Measurements from ENCODE around the gene TJP1. TPM values are rescaled to one million over a fixed set of nuclear protein-coding genes. Genes with fewer than 3 reads are reported as not detected.

TJP1 gene
- polyA plus RNA-seq, 1 experiment = 99.6 TPM

GRCh38 chr15:29656636-29657475 is 165.4 kb downstream of the TJP1 start:
- ChIA-PET POLR2A (no interaction called here), CTCF (interaction anchor here (1.1 kb wide), 1 partner anchor 386 kb away, joined by 4 read pairs; no protein-coding TSS in a partner anchor)
- Histone ChIP-seq H3K4me3 (ENCODE audit: low read depth, low read length) (no peak overlapping the region), H3K9me3 (ENCODE audit: control insufficient read depth, insufficient read depth, low read length) (peaks cover 13% of the 10 kb centered on the region), H3K27ac (ENCODE audit: low read depth, low read length) (no peak overlapping the region), H3K27me3 (ENCODE audit: control insufficient read depth, insufficient read depth, low read length) (peaks cover 3% of the 10 kb centered on the region)
- TF ChIP-seq CTCF (IDR thresholded peaks at IDR 0.05; ENCODE audit: low read depth, low read length) = no peak
- DNase-seq (ENCODE audit: low read depth, low spot score) = no peak

GRCh38 chr15:29652595-29652994 is 169.7 kb downstream of the TJP1 start:
- no peak for TF ChIP-seq CTCF (IDR thresholded peaks at IDR 0.05; ENCODE audit: low read depth, low read length)
- Histone ChIP-seq H3K27me3 (ENCODE audit: control insufficient read depth, insufficient read depth, low read length) (peaks cover 3% of the 10 kb centered on the region), H3K4me3 (ENCODE audit: low read depth, low read length) (no peak overlapping the region), H3K27ac (ENCODE audit: low read depth, low read length) (no peak overlapping the region), H3K9me3 (ENCODE audit: control insufficient read depth, insufficient read depth, low read length) (peaks cover 20% of the 10 kb centered on the region)
- ChIA-PET CTCF (no interaction called here), POLR2A (no interaction called here)
- DNase-seq (ENCODE audit: low read depth, low spot score) = no peak

GRCh38 chr15:29651476-29652233 is 170.6 kb downstream of the TJP1 start:
- peaks cover 15% of the 10 kb centered on the region for H3K9me3 ChIP-seq (ENCODE audit: control insufficient read depth, insufficient read depth, low read length)
- H3K4me3 ChIP-seq (ENCODE audit: low read depth, low read length) = no peak overlapping the region
- CTCF ChIA-PET = no interaction called here
- no peak for TF ChIP-seq CTCF (IDR thresholded peaks at IDR 0.05; ENCODE audit: low read depth, low read length)
- DNase-seq (ENCODE audit: low read depth, low spot score) = no peak
- POLR2A ChIA-PET = no interaction called here
- peaks cover 3% of the 10 kb centered on the region for H3K27me3 ChIP-seq (ENCODE audit: control insufficient read depth, insufficient read depth, low read length)
- H3K27ac ChIP-seq (ENCODE audit: low read depth, low read length) = no peak overlapping the region

Small RNAs within 50 kb of the gene (small RNA-seq; reads per million reads assigned to genes)
- not detected for gene HMGN2P5 (ENCODE audit: insufficient read length, low read depth)
